Fibroblast of pulmonary artery (primary cell): ENCODE results near the gene CP.
A peak's percentile ranks its signal among the peaks of the same experiment; 100 is the strongest.

Source experiments
- DNase-seq: peaks from one replicate; pipeline ENCODE4 v3.0.0-alpha.2; 2010; ENCODE audit warnings: low read depth
- H3K4me3 ChIP-seq: replicated peaks from 2 replicates; pipeline ENCODE4 v1.5.1; 2011; ENCODE audit warnings: low read depth, mild to moderate bottlenecking, control low read depth, low read length, moderate library complexity
- TF ChIP-seq, protein P1 (sequence below): IDR thresholded peaks from 2 replicates; pipeline ENCODE4 v1.5.1; 2011; ENCODE audit warnings: mild to moderate bottlenecking, control low read depth, low read length, inconsistent platforms; ENCODE audit errors: missing control alignments

The CP gene

DNA sequence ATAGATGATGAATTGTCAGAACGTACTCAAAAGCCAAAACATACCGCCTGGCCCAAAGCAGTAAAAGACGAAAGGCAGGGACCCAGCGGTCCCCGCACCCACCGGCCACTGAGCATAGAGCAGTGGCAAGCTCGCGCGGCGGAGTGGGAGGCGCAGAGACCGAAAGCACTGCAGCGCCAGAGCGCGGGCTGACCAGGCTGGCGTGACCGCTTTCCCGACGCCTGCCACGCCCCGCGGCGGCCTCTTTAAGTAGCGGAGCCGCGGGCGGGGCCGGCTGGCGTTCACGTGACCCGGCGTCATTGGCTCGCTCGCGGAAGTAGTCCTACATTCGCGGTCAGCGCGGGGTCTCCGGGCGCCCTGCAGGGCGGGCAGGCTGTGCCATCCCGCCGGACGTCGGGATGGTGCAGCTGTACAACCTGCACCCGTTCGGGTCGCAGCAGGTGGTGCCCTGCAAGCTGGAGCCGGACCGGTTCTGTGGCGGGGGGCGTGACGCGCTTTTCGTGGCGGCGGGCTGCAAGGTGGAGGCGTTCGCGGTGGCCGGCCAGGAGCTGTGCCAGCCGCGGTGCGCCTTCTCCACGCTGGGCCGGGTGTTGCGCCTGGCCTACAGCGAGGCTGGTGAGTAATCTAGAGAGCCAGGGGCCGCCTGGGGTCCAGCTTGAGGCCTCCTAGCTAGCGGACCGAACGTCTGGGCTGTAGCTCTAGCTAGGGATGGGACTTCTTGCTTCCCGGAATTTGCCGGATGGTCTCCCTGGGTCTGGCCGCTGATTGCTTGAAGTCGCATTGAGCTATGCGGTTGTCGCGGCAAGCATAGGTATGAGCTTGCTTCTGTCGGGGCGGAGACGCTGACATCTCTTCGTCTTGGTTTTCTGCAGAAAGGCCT lies 92.1 kb downstream of the CP start, which contains the start of gene HPS3:
TSS of gene HPS3 (plus strand) at position 313 of the 880 bp plus-strand sequence. CDS start at position 399, 86 bp downstream.
- DNase-seq: peak; percentile 87
- TF ChIP-seq, protein P1, sequence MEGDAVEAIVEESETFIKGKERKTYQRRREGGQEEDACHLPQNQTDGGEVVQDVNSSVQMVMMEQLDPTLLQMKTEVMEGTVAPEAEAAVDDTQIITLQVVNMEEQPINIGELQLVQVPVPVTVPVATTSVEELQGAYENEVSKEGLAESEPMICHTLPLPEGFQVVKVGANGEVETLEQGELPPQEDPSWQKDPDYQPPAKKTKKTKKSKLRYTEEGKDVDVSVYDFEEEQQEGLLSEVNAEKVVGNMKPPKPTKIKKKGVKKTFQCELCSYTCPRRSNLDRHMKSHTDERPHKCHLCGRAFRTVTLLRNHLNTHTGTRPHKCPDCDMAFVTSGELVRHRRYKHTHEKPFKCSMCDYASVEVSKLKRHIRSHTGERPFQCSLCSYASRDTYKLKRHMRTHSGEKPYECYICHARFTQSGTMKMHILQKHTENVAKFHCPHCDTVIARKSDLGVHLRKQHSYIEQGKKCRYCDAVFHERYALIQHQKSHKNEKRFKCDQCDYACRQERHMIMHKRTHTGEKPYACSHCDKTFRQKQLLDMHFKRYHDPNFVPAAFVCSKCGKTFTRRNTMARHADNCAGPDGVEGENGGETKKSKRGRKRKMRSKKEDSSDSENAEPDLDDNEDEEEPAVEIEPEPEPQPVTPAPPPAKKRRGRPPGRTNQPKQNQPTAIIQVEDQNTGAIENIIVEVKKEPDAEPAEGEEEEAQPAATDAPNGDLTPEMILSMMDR: no peak
- peak within 1 kb of the TSS; percentile 87 for H3K4me3 ChIP-seq

DNA sequence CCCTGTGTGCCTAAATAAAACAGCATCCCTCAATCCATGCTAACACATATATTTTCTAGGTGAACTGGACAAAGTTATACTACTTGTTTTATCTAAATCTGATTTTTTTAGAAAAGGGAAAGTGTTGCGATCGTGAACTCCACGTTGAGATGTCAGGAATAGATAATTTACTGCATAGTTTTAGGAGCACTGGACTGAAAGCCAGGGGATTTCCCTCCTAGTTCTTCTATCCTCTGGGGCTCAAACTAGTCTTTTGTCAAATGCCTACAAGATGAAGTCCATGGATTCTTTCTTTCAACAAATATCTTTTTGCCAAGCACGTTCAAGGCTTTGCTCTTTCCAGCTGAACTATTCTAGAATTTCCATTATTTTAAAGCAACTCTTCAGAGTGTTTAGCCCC lies 92.8 kb downstream of the CP start:
- DNase-seq: peak; percentile 8
- peak overlapping the region; percentile 87 for H3K4me3 ChIP-seq
- TF ChIP-seq, protein P1: no peak

DNA sequence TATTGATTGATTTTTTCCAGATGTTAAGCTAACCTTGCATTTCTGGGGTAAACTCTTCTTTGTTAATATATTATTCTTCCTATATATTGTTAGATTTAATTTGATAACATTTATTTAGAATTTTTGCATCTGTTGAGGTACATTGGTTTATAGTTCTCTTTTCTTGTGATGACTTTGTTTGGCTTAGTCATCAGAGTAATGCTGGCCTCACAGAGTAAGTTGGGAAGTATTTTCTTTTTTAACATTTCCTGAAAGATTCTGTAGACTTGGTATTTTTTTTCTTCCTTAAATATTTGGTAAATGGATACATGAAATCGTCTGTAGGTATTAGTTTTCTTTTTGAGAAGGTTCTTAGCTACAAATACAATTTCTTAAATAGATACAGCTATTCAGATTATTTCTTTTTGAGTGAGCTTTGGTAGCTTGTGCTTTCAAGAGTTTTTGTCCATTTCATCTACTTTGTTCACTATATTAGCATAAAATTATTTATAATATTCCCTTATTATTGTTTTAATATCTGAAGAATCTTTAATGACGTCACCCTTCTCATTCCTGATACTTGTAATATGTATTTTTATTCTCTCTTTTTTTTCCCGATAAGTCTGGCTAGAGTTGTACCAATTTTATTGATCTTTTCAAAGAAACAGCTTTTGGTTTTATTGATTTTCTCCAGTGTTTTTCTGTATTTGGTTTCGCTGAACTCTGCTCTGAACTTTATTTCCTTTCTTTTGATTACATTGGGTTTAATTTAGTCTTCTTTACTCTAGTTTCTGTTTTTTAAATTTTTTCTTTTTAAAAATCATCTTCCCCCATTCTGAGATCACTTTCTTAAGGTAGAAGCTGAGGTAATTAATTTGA lies 98.7 kb downstream of the CP start:
- TF ChIP-seq, protein P1: no peak
- DNase-seq: peak; percentile 10
- no peak overlapping the region for H3K4me3 ChIP-seq
